Nephron progenitor cell (in vitro differentiated cells): ENCODE results near the gene CDH4.

Source experiments
- DNase-seq: peaks from one replicate; pipeline ENCODE4 v3.0.0; 2021
- H3K27ac Mint-ChIP-seq: 2 replicates; pipeline ENCODE4 v1.8.0; 2021; ENCODE audit warnings: mild to moderate bottlenecking, moderate library complexity, mixed read lengths
- H3K27me3 Mint-ChIP-seq: 2 replicates; pipeline ENCODE4 v1.8.0; 2021; ENCODE audit warnings: mild to moderate bottlenecking, low read depth, mixed read lengths; ENCODE audit not compliant: poor library complexity
- H3K36me3 Mint-ChIP-seq: 2 replicates; pipeline ENCODE4 v1.8.0; 2021; ENCODE audit warnings: low read depth, mixed read lengths
- H3K4me1 Mint-ChIP-seq: 2 replicates; pipeline ENCODE4 v1.8.0; 2021; ENCODE audit warnings: mixed read lengths
- H3K4me3 Mint-ChIP-seq: 2 replicates; pipeline ENCODE4 v1.8.0; 2021; ENCODE audit warnings: mild to moderate bottlenecking, moderate library complexity, mixed read lengths
- H3K9me3 Mint-ChIP-seq: 2 replicates; pipeline ENCODE4 v1.8.0; 2021; ENCODE audit warnings: mild to moderate bottlenecking, moderate library complexity, mixed read lengths
- TF ChIP-seq, protein P1 (sequence below): fragments of 200-600 bp; sonication (generic); IDR thresholded peaks from 2 replicates; pipeline ENCODE4 v1.5.0; 2021; ENCODE audit warnings: antibody characterized with exemption

CDH4 gene

DNA sequence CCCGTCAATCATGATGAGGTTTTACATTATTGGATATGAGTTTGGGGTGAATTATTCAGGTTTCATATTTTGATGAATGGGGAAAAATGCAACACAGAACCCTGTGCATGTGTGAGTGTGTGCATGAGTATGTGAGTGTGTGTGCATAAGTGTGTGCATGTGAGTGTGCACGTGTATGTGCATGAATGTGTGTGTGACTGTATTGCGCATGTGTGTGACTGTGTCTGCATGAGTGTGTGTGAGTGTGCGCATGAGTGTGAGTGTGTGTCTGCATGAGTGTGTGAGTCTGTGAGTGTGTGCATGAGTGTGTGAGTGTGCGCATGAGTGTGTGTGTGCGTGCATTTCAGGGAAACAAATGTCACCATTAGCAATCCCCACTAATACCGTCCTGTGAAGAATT lies 18.5 kb upstream of the CDH4 start:
- no peak overlapping the region for H3K4me3 Mint-ChIP-seq
- H3K9me3 Mint-ChIP-seq = peaks cover 16% of the 10 kb centered on the region
- H3K36me3 Mint-ChIP-seq = no peaks in the 10 kb centered on the region
- no peak overlapping the region for H3K27ac Mint-ChIP-seq
- TF ChIP-seq, protein P1, sequence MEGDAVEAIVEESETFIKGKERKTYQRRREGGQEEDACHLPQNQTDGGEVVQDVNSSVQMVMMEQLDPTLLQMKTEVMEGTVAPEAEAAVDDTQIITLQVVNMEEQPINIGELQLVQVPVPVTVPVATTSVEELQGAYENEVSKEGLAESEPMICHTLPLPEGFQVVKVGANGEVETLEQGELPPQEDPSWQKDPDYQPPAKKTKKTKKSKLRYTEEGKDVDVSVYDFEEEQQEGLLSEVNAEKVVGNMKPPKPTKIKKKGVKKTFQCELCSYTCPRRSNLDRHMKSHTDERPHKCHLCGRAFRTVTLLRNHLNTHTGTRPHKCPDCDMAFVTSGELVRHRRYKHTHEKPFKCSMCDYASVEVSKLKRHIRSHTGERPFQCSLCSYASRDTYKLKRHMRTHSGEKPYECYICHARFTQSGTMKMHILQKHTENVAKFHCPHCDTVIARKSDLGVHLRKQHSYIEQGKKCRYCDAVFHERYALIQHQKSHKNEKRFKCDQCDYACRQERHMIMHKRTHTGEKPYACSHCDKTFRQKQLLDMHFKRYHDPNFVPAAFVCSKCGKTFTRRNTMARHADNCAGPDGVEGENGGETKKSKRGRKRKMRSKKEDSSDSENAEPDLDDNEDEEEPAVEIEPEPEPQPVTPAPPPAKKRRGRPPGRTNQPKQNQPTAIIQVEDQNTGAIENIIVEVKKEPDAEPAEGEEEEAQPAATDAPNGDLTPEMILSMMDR = no peak
- H3K4me1 Mint-ChIP-seq = peaks cover 22% of the 10 kb centered on the region
- peaks cover 40% of the 10 kb centered on the region for H3K27me3 Mint-ChIP-seq
- DNase-seq = no peak

DNA sequence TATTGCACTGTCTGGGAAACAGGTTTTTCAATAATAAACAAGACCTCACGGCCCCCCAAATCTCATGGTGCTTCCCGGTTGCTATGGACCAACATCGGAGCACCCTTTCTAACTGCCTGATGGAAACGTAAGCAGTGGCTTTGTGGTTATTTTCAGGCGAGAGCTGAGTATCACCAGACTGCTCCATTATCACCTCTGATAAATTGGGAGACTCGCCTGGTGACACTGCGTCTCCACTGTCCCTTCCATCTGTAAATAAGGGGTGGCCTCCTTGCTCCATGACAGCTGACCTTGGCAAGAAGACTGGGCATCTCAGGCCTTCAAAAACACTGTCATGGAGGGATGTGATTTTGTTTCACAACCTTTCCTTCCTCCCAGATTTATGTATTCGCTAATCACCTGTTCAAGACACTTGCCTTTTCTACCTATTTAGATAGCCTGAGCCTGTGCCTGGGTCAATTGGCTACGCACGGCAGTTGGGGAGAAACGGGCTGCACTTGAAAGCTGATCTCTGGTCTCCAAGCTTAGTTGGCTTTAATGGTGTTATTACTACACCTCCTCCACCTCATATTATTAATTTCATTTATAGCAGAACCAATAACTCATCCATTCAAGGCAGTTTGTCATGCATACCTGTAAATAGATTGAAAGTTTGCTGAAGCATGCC lies 17.7 kb upstream of the CDH4 start:
- Mint-ChIP-seq H3K27ac (no peak overlapping the region), H3K4me1 (peaks cover 22% of the 10 kb centered on the region), H3K36me3 (no peaks in the 10 kb centered on the region), H3K4me3 (no peak overlapping the region), H3K9me3 (peaks cover 16% of the 10 kb centered on the region), H3K27me3 (peaks cover 41% of the 10 kb centered on the region)
- no peak for DNase-seq
- TF ChIP-seq, protein P1 = no peak

- Mint-ChIP-seq H3K27me3 (peaks cover 49% of the 10 kb centered on the region), H3K4me3 (no peak overlapping the region), H3K9me3 (peaks cover 25% of the 10 kb centered on the region), H3K36me3 (no peaks in the 10 kb centered on the region), H3K4me1 (peaks cover 22% of the 10 kb centered on the region), H3K27ac (no peak overlapping the region)
- TF ChIP-seq, protein P1 = no peak
- DNase-seq = no peak
Measured at GRCh38 chr20:61236713-61237112, 15.3 kb upstream of the CDH4 start.

DNA sequence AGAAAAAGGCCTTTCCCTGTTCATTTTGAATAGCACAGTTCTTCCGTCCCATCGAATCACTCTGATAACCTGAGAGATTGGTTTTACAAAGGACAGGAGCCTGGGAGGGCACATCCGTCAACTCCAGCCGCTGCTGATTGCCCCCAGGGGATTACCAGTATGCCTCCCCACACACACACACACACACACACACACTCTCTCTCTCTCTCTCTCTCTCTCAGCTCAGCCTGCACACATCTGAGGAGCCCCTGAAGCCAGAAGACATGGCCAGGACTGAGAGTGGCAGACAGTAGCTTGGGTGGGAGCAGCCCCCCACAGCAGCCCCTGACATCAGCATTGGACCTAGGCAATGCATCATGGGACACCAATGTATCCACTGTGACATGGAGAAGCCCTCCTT lies 13.2 kb upstream of the CDH4 start:
- Mint-ChIP-seq H3K27me3 (peaks cover 52% of the 10 kb centered on the region), H3K27ac (no peak overlapping the region)

DNA sequence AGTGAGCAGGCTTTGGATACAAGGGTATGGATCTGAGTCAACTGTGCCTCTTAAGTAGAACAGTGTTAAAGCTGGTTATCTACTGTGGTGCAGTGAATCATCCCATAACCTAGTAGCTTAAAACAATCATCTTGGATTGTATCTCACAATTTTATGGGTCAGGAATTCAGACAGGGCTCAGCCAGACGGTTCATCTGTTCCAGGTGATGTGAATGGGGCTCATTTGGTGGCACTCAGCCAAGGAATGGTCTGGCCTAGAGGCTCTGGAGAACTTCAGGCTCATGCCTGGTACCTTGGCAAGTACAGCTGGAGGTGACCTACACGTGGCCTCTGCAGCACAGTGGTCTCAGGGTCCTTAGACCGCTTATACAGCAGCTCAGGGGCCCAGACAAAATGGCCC lies 11.2 kb upstream of the CDH4 start:
- no peak for DNase-seq
- H3K36me3 Mint-ChIP-seq = no peaks in the 10 kb centered on the region
- H3K4me3 Mint-ChIP-seq = no peak overlapping the region
- no peak overlapping the region for H3K27ac Mint-ChIP-seq
- TF ChIP-seq, protein P1 = no peak
- H3K4me1 Mint-ChIP-seq = peaks cover 6% of the 10 kb centered on the region
- H3K27me3 Mint-ChIP-seq = peaks cover 64% of the 10 kb centered on the region
- H3K9me3 Mint-ChIP-seq = peaks cover 34% of the 10 kb centered on the region

More for the DNA sequence above, 13.2 kb upstream of the CDH4 start:
- H3K4me3 Mint-ChIP-seq = no peak overlapping the region
- no peak for DNase-seq
- TF ChIP-seq, protein P1 = no peak
- no peaks in the 10 kb centered on the region for H3K36me3 Mint-ChIP-seq
- peaks cover 32% of the 10 kb centered on the region for H3K9me3 Mint-ChIP-seq
- H3K4me1 Mint-ChIP-seq = peaks cover 18% of the 10 kb centered on the region

GRCh38 chr20:61244213-61244612 lies 7.8 kb upstream of the CDH4 start:
- TF ChIP-seq, protein P1 = no peak
- no peaks in the 10 kb centered on the region for H3K36me3 Mint-ChIP-seq
- no peak for DNase-seq
- no peak overlapping the region for H3K4me3 Mint-ChIP-seq
- peaks cover 34% of the 10 kb centered on the region for H3K9me3 Mint-ChIP-seq
- H3K4me1 Mint-ChIP-seq = peaks cover 2% of the 10 kb centered on the region
- H3K27me3 Mint-ChIP-seq = peaks cover 62% of the 10 kb centered on the region
- no peak overlapping the region for H3K27ac Mint-ChIP-seq
